Nephron progenitor cell (in vitro differentiated cells): ENCODE measurements around the gene PRDX5.

Experiments used
- DNase-seq: peaks from one replicate; pipeline ENCODE4 v3.0.0; 2021
- H3K27ac Mint-ChIP-seq: 2 replicates; pipeline ENCODE4 v1.8.0; 2021; ENCODE audit warnings: mild to moderate bottlenecking, moderate library complexity, mixed read lengths
- H3K27me3 Mint-ChIP-seq: 2 replicates; pipeline ENCODE4 v1.8.0; 2021; ENCODE audit warnings: mild to moderate bottlenecking, low read depth, mixed read lengths; ENCODE audit not compliant: poor library complexity
- H3K36me3 Mint-ChIP-seq: 2 replicates; pipeline ENCODE4 v1.8.0; 2021; ENCODE audit warnings: low read depth, mixed read lengths
- H3K4me1 Mint-ChIP-seq: 2 replicates; pipeline ENCODE4 v1.8.0; 2021; ENCODE audit warnings: mixed read lengths
- H3K4me3 Mint-ChIP-seq: 2 replicates; pipeline ENCODE4 v1.8.0; 2021; ENCODE audit warnings: mild to moderate bottlenecking, moderate library complexity, mixed read lengths
- H3K9me3 Mint-ChIP-seq: 2 replicates; pipeline ENCODE4 v1.8.0; 2021; ENCODE audit warnings: mild to moderate bottlenecking, moderate library complexity, mixed read lengths
- TF ChIP-seq, protein P1 (sequence below): fragments of 200-600 bp; sonication (generic); IDR thresholded peaks from 2 replicates; pipeline ENCODE4 v1.5.0; 2021; ENCODE audit warnings: antibody characterized with exemption

PRDX5 gene

GRCh38 chr11:64361659-64362058 is 43.7 kb downstream of the PRDX5 start:
- Mint-ChIP-seq H3K27ac (no peak overlapping the region), H3K27me3 (peaks cover 3% of the 10 kb centered on the region), H3K4me3 (no peak overlapping the region), H3K36me3 (peaks cover 36% of the 10 kb centered on the region), H3K4me1 (peaks cover 25% of the 10 kb centered on the region), H3K9me3 (no peaks in the 10 kb centered on the region)
- no peak for DNase-seq
- TF ChIP-seq, protein P1, sequence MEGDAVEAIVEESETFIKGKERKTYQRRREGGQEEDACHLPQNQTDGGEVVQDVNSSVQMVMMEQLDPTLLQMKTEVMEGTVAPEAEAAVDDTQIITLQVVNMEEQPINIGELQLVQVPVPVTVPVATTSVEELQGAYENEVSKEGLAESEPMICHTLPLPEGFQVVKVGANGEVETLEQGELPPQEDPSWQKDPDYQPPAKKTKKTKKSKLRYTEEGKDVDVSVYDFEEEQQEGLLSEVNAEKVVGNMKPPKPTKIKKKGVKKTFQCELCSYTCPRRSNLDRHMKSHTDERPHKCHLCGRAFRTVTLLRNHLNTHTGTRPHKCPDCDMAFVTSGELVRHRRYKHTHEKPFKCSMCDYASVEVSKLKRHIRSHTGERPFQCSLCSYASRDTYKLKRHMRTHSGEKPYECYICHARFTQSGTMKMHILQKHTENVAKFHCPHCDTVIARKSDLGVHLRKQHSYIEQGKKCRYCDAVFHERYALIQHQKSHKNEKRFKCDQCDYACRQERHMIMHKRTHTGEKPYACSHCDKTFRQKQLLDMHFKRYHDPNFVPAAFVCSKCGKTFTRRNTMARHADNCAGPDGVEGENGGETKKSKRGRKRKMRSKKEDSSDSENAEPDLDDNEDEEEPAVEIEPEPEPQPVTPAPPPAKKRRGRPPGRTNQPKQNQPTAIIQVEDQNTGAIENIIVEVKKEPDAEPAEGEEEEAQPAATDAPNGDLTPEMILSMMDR, result no peak

DNA sequence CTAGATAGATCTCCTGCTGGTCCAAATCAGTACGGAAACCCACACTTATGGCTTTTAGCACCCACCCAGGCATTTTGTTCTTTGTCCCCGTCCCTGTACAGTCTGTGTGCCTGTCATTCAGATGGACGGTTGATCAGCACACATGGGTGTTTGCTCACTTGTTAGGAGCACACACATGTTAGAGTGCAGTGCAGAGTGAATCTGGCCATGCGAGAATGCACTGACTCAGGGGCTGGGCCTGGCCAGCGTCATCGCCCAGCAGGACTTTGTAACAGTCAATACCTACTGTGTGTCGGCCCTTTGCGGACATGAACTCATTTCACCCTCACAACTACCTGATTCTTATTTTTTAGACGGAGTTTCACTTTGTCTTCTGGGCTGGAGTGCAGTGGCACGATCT is 44.4 kb downstream of the PRDX5 start:
- DNase-seq, result no peak
- peaks cover 23% of the 10 kb centered on the region for H3K4me1 Mint-ChIP-seq

GRCh38 chr11:64364435-64364834 is 46.5 kb downstream of the PRDX5 start:
- no peak overlapping the region for H3K27ac Mint-ChIP-seq
- H3K36me3 Mint-ChIP-seq, result peaks cover 52% of the 10 kb centered on the region
- H3K4me3 Mint-ChIP-seq, result no peak overlapping the region
- no peak for DNase-seq
- H3K9me3 Mint-ChIP-seq, result no peaks in the 10 kb centered on the region
- TF ChIP-seq, protein P1, result no peak
- peaks cover 13% of the 10 kb centered on the region for H3K4me1 Mint-ChIP-seq
- no peaks in the 10 kb centered on the region for H3K27me3 Mint-ChIP-seq

More for the DNA sequence above, 44.4 kb downstream of the PRDX5 start:
- no peaks in the 10 kb centered on the region for H3K9me3 Mint-ChIP-seq
- no peak overlapping the region for H3K4me3 Mint-ChIP-seq
- peaks cover 39% of the 10 kb centered on the region for H3K36me3 Mint-ChIP-seq
- no peaks in the 10 kb centered on the region for H3K27me3 Mint-ChIP-seq
- TF ChIP-seq, protein P1, result no peak
- H3K27ac Mint-ChIP-seq, result no peak overlapping the region

DNA sequence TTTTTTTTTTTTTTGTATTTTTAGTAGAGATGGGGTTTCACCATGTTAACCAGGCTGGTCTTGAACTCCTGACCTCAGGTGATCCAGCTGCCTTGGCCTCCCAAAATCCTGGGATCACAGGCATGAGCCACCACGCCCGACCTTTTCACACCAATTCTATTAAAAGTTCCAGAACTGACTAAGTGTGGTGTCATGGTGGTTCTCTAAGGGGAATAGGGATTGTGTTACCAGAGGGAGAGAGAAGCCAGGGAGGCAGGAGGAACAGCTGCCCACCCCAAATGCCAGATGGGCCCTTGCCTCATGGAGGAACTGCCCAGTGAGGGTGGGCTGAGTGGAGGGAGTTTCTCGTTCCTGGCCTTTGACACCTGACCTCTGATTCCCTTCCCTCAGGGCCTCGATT is 47.0 kb downstream of the PRDX5 start:
- H3K9me3 Mint-ChIP-seq, result no peaks in the 10 kb centered on the region
- no peaks in the 10 kb centered on the region for H3K27me3 Mint-ChIP-seq
- peaks cover 55% of the 10 kb centered on the region for H3K36me3 Mint-ChIP-seq
- peaks cover 8% of the 10 kb centered on the region for H3K4me1 Mint-ChIP-seq
- TF ChIP-seq, protein P1, result no peak
- no peak overlapping the region for H3K4me3 Mint-ChIP-seq
- H3K27ac Mint-ChIP-seq, result no peak overlapping the region
- no peak for DNase-seq

DNA sequence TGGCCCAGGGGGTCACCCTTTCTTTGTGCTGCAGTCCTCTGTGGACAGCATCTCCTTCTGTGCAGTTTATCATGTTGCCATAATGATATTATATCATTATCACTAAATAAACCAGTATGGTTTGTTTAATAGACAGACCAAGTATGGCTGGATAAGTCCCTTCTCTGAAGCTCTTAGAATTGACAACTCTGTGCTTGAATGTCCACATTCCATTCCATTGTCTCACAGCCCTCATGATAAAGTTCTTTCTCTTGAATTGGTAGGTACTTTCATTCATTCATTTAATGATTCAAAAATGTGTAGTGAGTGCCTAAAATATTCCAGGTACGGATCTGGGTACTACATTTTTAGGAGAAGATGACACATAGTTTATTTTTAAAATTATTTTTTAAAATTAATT is 48.8 kb downstream of the PRDX5 start:
- H3K9me3 Mint-ChIP-seq, result no peaks in the 10 kb centered on the region
- TF ChIP-seq, protein P1, result no peak
- DNase-seq, result no peak
- H3K4me1 Mint-ChIP-seq, result peaks cover 6% of the 10 kb centered on the region
- no peak overlapping the region for H3K27ac Mint-ChIP-seq
- no peaks in the 10 kb centered on the region for H3K27me3 Mint-ChIP-seq
- peaks cover 57% of the 10 kb centered on the region for H3K36me3 Mint-ChIP-seq
- H3K4me3 Mint-ChIP-seq, result no peak overlapping the region

DNA sequence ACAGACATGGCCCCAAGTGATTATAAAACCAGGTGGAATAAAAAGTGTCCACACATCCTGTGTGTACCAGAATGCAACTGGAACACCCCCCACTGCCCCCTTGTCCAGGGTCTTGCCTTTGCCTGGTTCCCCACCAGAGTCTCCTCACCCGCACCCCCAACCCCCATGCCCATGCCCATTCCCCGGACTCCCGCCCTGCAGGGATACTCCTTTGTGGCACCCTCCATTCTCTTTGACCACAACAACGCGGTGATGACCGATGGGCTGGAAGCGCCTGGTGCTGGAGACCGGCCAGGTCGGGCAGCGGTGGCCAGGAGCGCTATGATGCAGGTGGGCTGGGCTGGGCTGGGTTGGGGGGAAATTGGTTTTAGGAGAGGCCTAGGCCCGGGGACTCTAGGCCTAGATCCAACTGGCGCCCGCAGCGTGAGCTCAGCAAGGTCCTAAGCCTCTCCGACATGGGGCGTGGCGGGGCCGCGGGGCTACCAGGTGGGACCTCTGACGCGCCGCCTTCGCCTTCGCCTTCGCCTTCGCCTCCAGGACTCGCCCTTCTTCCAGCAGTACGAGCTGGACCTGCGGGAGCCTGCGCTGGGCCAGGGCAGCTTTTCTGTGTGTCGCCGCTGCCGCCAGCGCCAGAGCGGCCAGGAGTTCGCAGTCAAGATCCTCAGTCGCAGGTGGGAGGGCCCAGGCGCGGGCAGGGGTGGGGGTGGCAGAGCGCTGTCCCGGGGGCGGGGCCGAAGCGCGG is 50.2 kb downstream of the PRDX5 start:
- H3K4me1 Mint-ChIP-seq, result peaks cover 13% of the 10 kb centered on the region
- peaks cover 47% of the 10 kb centered on the region for H3K36me3 Mint-ChIP-seq
- no peaks in the 10 kb centered on the region for H3K9me3 Mint-ChIP-seq
- no peak for DNase-seq
- TF ChIP-seq, protein P1, result no peak
- H3K27me3 Mint-ChIP-seq, result no peaks in the 10 kb centered on the region
- H3K4me3 Mint-ChIP-seq, result no peak overlapping the region
- H3K27ac Mint-ChIP-seq, result no peak overlapping the region
